ENCODE measurements around the gene EPB41L3. TPM values are rescaled to one million over a fixed set of nuclear protein-coding genes. Genes with fewer than 3 reads are reported as not detected.

EPB41L3 gene
- total RNA-seq, 1 donor from 2014 or later = 43.0 TPM

DNA sequence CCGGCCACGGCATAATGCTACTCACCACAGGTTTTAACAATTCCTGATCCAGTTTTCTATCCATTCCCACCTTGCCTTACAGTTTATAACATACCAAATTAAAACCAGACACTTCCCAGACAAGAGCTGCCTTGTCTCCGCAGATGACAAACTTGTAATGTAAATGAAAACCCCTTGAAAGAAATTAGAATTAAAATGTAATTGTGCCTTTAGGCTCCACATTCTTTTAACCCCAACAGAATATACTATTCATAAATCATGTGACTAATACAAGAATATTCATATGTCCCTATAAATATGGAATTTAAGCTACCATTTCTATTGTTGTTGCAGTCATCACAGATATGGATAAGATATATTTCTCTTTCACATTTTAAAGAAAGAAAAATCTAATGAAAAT is 178.4 kb downstream of the EPB41L3 start:
- H3K36me3 ChIP-seq (ENCODE audit: control insufficient read depth, insufficient read depth, low read length) = no peaks in the 10 kb centered on the region
- no peak overlapping the region for H3K4me3 ChIP-seq (ENCODE audit: low read depth, low read length)
- no peak for DNase-seq (ENCODE audit: low read depth)
- TF ChIP-seq CTCF (IDR thresholded peaks at IDR 0.05; ENCODE audit: insufficient read depth, low read length, poor library complexity, severe bottlenecking) = no peak
- no peaks in the 10 kb centered on the region for H3K27me3 ChIP-seq (ENCODE audit: control insufficient read depth, insufficient read depth, low read length)

DNA sequence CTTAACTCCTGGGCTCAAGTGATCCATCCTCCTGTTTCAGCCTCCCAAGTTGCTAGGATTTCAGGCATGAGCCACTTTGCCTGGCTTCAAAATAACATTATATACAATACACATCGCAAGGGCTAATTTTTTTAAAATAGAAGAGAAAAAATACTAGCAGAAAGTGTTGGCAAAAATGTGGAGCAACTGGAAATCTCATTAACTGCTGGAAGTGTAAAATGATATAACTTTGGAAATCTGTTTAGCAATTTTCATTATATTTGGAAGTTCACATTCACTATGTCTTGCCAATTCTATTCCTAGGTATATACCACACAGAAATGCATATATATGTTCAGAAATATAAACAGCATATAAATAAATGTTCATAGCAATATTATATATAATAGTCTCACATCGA is 193.2 kb downstream of the EPB41L3 start:
- no peak for TF ChIP-seq CTCF (IDR thresholded peaks at IDR 0.05; ENCODE audit: insufficient read depth, low read length, poor library complexity, severe bottlenecking)
- no peaks in the 10 kb centered on the region for H3K36me3 ChIP-seq (ENCODE audit: control insufficient read depth, insufficient read depth, low read length)
- no peak for DNase-seq (ENCODE audit: low read depth)
- no peak overlapping the region for H3K4me3 ChIP-seq (ENCODE audit: low read depth, low read length)
- no peaks in the 10 kb centered on the region for H3K27me3 ChIP-seq (ENCODE audit: control insufficient read depth, insufficient read depth, low read length)

Other genes with a start within 250 kb of the EPB41L3 start
- 16.1 and 21.2 TPM in 2 replicates for gene ZBTB14, start 248.3 kb downstream of the EPB41L3 start, total RNA-seq